ENCODE results near the gene RPRM. TPM values are rescaled to one million over a fixed set of nuclear protein-coding genes. Genes with fewer than 3 reads are reported as not detected.

RPRM gene
- total and polyA plus RNA-seq, 4 donors, result not detected

GRCh38 chr2:153499439-153499838 lies 20.9 kb upstream of the RPRM start:
- Histone ChIP-seq H3K9me3 (ENCODE audit: control insufficient read depth in 4 of 4, low read length in 3 of 4) (no peaks in the 10 kb centered on the region), H3K27me3 (ENCODE audit: control insufficient read depth in 4 of 4, insufficient read depth in 4 of 4, low read length in 3 of 4) (no peaks in the 10 kb centered on the region), H3K4me3 (ENCODE audit: low read depth in 1 of 3, low read length in 3 of 3) (no peak overlapping the region), H3K36me3 (ENCODE audit: control insufficient read depth in 4 of 4, insufficient read depth in 3 of 4, low read depth in 1 of 4, low read length in 3 of 4) (no peaks in the 10 kb centered on the region), H3K4me1 (ENCODE audit: control insufficient read depth in 4 of 4, insufficient read depth in 4 of 4, low read length in 3 of 4) (no peaks in the 10 kb centered on the region), H3K27ac (ENCODE audit: low read depth in 1 of 2, low read length in 2 of 2) (no peak overlapping the region), H3K9ac (ENCODE audit: low read depth in 1 of 2, low read length in 2 of 2) (no peak overlapping the region)
- no peak for DNase-seq (ENCODE audit: low spot score)
- TF ChIP-seq EGR1 (IDR thresholded peaks at IDR 0.05; ENCODE audit: low read depth in 2 of 2) (no peak), HNF4A (conservative IDR thresholded peaks at IDR 0.05) (no peak), CTCF (IDR thresholded peaks at IDR 0.05; ENCODE audit: low read depth, low read length, missing input control) (no peak)
- 81% methylated on average over 5 of the region's 5 CpGs for WGBS

DNA sequence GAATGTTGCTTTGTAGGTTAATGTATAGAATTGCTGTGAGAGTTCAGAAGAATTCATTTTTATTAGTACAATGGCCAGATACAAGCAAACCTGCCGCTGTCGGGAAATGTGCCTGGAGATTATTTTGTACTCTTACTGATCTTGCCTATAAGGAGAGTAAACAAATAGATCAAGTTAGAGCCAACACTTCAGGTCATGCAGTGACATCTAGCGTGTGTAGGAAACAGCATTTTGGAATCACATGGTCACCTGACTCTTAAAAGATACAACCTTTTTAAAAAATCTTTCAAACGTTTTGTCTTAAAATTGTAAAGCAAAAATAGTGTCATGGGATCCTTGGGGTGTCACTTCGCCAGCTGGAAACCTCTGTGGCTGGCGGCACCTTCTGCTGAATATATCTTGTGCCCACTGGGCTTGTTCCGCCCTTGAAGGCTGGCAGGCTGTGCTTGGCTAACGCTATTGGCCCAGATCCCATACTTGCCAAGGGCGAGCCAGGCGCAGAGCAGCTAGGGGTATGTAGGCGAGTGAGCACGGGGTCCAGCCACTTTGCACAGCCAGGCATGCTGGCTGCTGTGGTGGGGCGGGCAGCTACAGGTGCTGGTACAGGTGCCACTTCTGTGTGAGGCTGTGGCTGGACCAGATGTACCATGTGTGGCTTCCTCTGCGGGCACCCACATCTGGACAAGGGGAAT lies 19.5 kb upstream of the RPRM start:
- WGBS, result 83% methylated on average over 14 of the region's 14 CpGs
- no peak for DNase-seq (ENCODE audit: low spot score)

More for the DNA sequence above, 19.5 kb upstream of the RPRM start:
- no peak for TF ChIP-seq SP1 (IDR thresholded peaks at IDR 0.05)
- no peak for TF ChIP-seq ZBTB33 (IDR thresholded peaks at IDR 0.05)
- no peak for TF ChIP-seq FOXA1 (IDR thresholded peaks at IDR 0.05)
- no peak for TF ChIP-seq EGR1 (IDR thresholded peaks at IDR 0.05; ENCODE audit: low read depth in 2 of 2)
- no peak for TF ChIP-seq TAF1 (conservative IDR thresholded peaks at IDR 0.05)
- no peak for TF ChIP-seq GABPA (IDR thresholded peaks at IDR 0.05 in 1 of 2, conservative IDR thresholded peaks at IDR 0.05 in 1 of 2)
- TF ChIP-seq NR2F2 (IDR thresholded peaks at IDR 0.05), result no peak
- no peak for TF ChIP-seq RAD21 (IDR thresholded peaks at IDR 0.05)
- TF ChIP-seq JUND (IDR thresholded peaks at IDR 0.05), result no peak
- no peak for TF ChIP-seq HNF4A (conservative IDR thresholded peaks at IDR 0.05)
- TF ChIP-seq YY1 (IDR thresholded peaks at IDR 0.05), result no peak
- no peak for TF ChIP-seq CTCF (IDR thresholded peaks at IDR 0.05; ENCODE audit: low read depth, low read length, missing input control)
- no peak for TF ChIP-seq MAX (IDR thresholded peaks at IDR 0.05)
- TF ChIP-seq, protein P1, sequence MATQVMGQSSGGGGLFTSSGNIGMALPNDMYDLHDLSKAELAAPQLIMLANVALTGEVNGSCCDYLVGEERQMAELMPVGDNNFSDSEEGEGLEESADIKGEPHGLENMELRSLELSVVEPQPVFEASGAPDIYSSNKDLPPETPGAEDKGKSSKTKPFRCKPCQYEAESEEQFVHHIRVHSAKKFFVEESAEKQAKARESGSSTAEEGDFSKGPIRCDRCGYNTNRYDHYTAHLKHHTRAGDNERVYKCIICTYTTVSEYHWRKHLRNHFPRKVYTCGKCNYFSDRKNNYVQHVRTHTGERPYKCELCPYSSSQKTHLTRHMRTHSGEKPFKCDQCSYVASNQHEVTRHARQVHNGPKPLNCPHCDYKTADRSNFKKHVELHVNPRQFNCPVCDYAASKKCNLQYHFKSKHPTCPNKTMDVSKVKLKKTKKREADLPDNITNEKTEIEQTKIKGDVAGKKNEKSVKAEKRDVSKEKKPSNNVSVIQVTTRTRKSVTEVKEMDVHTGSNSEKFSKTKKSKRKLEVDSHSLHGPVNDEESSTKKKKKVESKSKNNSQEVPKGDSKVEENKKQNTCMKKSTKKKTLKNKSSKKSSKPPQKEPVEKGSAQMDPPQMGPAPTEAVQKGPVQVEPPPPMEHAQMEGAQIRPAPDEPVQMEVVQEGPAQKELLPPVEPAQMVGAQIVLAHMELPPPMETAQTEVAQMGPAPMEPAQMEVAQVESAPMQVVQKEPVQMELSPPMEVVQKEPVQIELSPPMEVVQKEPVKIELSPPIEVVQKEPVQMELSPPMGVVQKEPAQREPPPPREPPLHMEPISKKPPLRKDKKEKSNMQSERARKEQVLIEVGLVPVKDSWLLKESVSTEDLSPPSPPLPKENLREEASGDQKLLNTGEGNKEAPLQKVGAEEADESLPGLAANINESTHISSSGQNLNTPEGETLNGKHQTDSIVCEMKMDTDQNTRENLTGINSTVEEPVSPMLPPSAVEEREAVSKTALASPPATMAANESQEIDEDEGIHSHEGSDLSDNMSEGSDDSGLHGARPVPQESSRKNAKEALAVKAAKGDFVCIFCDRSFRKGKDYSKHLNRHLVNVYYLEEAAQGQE (IDR thresholded peaks at IDR 0.05), result no peak
- no peak for TF ChIP-seq FOXA2 (IDR thresholded peaks at IDR 0.05)
- TF ChIP-seq, protein P2, sequence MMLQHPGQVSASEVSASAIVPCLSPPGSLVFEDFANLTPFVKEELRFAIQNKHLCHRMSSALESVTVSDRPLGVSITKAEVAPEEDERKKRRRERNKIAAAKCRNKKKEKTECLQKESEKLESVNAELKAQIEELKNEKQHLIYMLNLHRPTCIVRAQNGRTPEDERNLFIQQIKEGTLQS (IDR thresholded peaks at IDR 0.05), result no peak
- no peak for TF ChIP-seq RXRA (IDR thresholded peaks at IDR 0.05)
- no peak for TF ChIP-seq HNF4G (IDR thresholded peaks at IDR 0.05)
- Histone ChIP-seq H3K27me3 (ENCODE audit: control insufficient read depth in 4 of 4, insufficient read depth in 4 of 4, low read length in 3 of 4) (peaks cover 0 to 2% (median 0%) of the 10 kb centered on the region in 4 donors), H3K4me3 (ENCODE audit: low read depth in 1 of 3, low read length in 3 of 3) (no peak overlapping the region), H3K9ac (ENCODE audit: low read depth in 1 of 2, low read length in 2 of 2) (no peak overlapping the region), H3K27ac (ENCODE audit: low read depth in 1 of 2, low read length in 2 of 2) (no peak overlapping the region), H3K4me1 (ENCODE audit: control insufficient read depth in 4 of 4, insufficient read depth in 4 of 4, low read length in 3 of 4) (no peaks in the 10 kb centered on the region), H3K36me3 (ENCODE audit: control insufficient read depth in 4 of 4, insufficient read depth in 3 of 4, low read depth in 1 of 4, low read length in 3 of 4) (no peaks in the 10 kb centered on the region), H3K9me3 (ENCODE audit: control insufficient read depth in 4 of 4, low read length in 3 of 4) (no peaks in the 10 kb centered on the region)

All from liver (tissue), 9 donors.